ENCODE measurements around the gene METTL5.
"Not testable (repeated sequence)": the region's sequence is repeated elsewhere in the genome, so short reads cannot be mapped to it uniquely, and the experiment has no call there.

The METTL5 gene

GRCh38 chr2:169828141-169828811, 3.6 kb upstream of the METTL5 start:
- DNase-seq: no peak

GRCh38 chr2:169827272-169828140, 2.8 kb upstream of the METTL5 start, which contains the start of gene UBR3:
TSS of gene UBR3 (plus strand) at chr2:169827454. CDS start at chr2:169827508, 54 bp downstream.
- DNase-seq: peak; percentile 22 to 63

DNA sequence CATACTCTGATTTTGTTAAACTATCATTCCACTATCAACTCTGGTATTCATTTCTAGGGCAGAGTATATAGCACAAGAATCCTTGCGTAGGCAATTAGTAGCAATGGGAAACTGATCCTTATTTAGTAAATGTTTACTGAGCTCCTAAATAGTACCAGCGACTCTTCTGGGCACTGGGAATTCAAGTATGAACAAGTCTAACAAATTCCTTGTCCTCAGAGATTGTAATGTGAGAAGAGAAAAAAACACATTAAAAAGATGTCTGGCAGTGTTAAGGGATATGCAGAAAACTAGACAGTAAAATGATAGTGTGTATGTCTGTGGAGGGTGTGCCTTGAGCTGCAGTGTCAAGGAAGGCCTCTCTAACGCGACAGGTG, 721 bp downstream of the METTL5 start:
- no peak for DNase-seq

- DNase-seq: no peak
Measured at GRCh38 chr2:169822785-169823392, 1.8 kb downstream of the METTL5 start.

- no peak for DNase-seq
Measured at GRCh38 chr2:169822036-169822435, 2.7 kb downstream of the METTL5 start.

GRCh38 chr2:169820101-169820500, 4.6 kb downstream of the METTL5 start:
- not testable (repeated sequence) for DNase-seq

GRCh38 chr2:169819106-169819505, 5.6 kb downstream of the METTL5 start:
- DNase-seq: no peak

GRCh38 chr2:169818241-169818640, 6.5 kb downstream of the METTL5 start:
- no peak for DNase-seq

DNA sequence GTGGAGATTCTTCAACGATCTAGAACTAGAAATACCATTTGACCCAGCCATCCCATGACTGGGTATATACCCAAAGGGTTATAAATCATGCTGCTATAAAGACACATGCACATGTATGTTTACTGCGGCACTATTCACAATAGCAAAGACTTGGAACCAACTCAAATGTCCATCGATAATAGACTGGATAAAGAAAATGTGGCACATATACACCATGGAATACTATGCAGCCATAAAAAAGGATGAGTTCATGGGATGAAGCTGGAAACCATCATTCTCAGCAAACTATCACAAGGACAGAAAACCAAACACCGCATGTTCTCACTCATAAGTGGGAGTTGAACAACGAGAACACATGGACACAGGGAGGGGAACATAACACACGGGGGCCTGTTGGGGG, 7.3 kb downstream of the METTL5 start:
- not testable (repeated sequence) for DNase-seq

DNA sequence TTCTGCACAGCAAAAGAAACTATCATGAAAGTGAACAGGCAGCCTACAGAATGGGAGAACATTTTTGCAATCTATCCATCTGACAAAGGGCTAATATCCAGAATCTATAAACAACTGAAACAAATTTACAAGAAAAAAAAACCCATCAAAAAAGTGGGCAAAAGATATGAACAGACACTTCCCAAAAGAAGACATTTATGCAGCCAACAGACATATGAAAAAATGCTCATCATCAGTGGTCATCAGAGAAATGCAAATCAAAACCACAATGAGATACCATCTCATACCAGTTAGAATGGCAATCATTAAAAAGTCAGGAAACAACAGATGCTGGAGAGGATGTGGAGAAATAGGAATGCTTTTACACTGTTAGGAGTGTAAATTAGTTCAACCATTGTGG, 7.7 kb downstream of the METTL5 start:
- not testable (repeated sequence) for DNase-seq

GRCh38 chr2:169815849-169816248, 8.9 kb downstream of the METTL5 start:
- no peak for DNase-seq

- DNase-seq: no peak
Measured at GRCh38 chr2:169808221-169808620, 16.5 kb downstream of the METTL5 start.

DNA sequence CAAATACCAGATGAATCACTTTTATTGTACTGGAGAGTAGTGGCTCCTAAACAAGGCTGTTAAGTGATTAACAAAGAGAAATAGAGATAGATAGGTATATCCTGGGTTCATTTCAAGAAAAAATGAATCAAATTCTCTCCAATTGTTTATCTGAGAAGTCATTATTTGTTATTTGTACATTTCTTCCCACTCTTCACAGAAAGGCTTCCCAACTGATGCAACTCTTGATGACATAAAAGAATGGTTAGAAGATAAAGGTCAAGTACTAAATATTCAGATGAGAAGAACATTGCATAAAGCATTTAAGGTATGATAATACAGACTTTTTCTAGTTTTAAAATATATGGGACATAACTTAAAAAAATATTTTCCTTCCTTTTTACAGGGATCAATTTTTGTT, 18.1 kb downstream of the METTL5 start:
- DNase-seq: no peak

DNA sequence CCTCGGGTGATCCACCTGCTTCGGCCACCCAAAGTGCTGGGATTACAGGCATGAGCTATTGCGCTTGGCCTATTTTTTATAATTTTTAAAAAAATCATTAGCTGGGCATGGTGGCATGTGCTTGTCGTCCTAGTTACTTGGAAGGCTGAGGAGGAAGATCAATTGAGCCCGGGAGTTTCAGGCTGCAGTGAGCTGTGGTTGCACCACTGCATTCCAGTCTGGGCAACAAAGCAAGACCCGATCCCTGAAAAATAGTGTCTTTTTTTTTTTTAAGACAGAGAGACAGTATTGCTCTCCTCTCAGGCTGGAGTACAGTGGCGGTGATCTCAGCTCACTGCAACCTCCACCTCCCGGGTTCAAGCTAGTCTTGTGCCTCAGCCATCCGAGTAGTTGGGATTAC, 21.2 kb downstream of the METTL5 start:
- no peak for DNase-seq

DNA sequence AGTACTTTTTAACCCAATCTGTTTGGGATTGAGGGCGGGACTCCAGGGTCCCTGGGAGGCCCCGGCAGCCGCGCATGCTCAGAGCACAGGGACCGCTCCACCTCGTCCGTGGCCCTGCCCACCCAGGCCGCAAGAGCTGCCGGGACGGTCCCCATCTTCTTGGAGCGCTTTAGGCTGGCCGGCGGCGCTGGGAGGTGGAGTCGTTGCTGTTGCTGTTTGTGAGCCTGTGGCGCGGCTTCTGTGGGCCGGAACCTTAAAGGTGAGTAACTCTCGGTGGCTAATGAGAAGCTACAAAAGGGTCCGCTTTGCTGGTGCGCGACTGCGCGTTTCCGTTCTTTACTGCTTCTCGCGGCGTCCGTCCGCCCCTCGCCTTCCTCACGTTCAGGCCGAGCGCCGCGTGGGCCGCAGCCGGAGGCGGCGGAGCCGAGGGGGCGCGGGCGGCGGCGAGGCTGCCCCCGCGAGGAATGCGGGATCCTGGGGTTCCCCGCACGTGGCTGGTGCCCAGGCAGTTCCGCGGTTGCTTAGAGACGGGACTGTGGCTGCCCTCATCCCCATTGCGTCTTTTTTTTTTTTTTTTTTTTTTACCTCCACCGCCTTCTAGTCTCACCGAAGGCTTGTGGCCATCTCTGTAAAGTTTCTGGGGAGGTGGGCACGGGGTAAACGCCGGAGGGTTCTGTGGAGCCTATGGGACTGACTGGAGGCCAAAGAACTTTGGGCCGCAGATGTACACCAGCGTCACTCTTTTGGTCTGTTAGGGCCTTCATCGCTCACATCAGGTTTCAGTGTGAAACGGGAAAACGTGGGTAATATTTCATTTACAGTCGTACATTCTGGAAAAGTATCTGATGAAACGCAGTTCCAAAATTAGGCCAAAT, 25.8 kb downstream of the METTL5 start, which contains the start of gene SSB:
SSB (plus strand) TSS at position 154 of the 875 bp plus-strand sequence. CDS start 2,090 bp downstream, outside the sequence.
- peak; percentile 69 to 75 for DNase-seq

GRCh38 chr2:169798397-169798717, 26.3 kb downstream of the METTL5 start:
- no peak for DNase-seq

- DNase-seq: no peak
Measured at GRCh38 chr2:169797601-169798000, 27.1 kb downstream of the METTL5 start.

- DNase-seq: no peak
Measured at GRCh38 chr2:169796441-169796840, 28.3 kb downstream of the METTL5 start.

DNA sequence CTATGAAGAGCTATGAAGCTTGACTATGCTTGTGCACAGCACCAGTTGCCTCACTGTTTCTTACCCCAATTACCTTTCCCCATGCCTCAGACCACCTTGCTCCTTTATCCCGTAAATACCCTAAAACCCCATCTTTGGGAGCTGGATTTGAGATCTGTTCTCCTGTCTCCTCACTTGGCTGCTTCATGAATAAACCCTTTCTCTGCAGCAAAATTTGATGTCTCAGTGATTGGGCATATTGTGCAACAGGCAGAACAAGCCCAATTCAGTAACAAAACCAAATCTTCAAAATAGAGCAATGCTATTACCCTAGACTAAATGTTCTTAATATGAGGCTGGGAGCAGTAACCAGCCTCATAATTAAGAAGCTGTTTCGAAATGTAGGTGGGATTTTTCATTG, 29.5 kb downstream of the METTL5 start:
- no peak for DNase-seq

GRCh38 chr2:169790581-169790980, 34.1 kb downstream of the METTL5 start:
- DNase-seq: no peak

GRCh38 chr2:169782513-169782912, 42.2 kb downstream of the METTL5 start:
- no peak for DNase-seq

DNA sequence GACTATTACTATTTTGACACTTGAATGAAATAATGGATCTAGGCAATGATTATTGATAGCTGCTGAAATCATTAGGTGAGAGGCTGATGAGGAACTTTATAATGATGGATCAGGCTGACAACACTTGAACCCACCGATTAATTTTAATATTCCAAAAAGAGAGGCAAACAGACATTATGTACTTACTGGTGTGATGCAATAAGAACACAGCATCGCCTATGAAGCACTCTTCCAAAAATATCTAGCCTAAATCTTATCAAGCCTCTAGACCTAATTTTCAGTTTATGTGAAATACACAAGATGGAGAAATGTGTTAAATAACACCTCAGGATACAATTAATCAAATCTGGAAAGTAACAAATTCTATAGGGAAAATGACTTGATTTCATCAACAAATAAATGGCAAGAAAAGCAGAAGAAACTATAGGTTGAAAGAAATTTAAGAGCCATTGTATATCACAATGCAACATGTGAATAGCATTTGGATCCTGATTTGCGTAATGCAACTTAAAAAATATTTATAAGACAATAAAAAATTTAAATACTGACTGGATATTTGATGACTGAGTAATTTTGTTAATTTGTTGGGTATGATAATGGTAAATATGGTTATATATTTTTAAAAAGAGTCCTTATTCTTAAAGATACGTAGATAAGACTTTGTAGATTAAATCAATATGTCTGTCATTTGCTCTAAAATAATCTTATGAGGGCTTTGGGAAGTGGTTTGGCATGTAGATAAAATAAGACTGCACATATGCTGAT, 43.3 kb downstream of the METTL5 start:
- no peak for DNase-seq

Measured in cerebellar nuclear complex (tissue), 1 donor.